ENCODE results near the gene NXPE2.

DNA sequence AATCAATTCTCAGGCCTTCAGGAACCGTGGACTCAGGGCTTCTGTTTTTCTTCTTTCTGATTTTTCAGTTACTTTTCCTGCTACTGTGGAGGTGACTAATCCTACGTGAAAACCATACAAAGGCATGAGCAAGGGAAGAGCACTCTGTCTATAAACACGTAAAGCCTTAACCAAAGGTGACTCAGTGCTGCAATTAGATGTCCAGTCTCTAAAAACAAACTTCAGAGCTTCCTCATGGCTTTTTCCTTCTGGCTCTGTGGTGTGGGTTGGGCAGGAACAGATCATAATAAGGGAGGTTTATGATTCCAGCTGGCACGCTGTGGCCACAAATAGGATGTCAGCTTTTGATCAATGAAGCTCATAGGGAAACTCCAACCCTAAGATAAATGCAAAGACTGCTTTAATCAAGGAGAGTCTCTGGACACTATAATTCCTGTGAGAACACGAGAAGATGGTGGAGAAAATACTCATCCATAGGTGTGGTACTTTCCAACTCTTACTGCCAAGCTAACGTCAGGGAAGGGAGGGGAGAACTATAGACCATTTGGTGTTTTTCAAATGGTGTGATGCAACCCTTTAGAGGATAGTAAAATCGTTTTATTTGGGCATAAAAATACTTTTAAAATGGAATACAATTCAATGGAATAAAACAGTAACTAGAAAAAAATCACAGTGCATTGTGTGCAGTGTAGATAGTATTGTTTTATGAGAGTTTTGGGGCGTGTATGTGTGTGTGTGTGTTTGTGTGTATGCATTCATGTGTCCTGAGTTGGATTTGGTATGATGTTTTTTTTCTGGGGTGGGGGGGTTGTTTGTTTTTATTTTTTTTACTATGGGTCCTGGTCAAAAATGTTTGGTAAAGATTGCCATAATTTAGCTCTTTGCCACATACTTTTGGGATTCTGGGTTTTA, at the start of gene NXPE2:
- TF ChIP-seq, protein P1, sequence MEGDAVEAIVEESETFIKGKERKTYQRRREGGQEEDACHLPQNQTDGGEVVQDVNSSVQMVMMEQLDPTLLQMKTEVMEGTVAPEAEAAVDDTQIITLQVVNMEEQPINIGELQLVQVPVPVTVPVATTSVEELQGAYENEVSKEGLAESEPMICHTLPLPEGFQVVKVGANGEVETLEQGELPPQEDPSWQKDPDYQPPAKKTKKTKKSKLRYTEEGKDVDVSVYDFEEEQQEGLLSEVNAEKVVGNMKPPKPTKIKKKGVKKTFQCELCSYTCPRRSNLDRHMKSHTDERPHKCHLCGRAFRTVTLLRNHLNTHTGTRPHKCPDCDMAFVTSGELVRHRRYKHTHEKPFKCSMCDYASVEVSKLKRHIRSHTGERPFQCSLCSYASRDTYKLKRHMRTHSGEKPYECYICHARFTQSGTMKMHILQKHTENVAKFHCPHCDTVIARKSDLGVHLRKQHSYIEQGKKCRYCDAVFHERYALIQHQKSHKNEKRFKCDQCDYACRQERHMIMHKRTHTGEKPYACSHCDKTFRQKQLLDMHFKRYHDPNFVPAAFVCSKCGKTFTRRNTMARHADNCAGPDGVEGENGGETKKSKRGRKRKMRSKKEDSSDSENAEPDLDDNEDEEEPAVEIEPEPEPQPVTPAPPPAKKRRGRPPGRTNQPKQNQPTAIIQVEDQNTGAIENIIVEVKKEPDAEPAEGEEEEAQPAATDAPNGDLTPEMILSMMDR (conservative IDR thresholded peaks at IDR 0.05 in 1 of 2, IDR thresholded peaks at IDR 0.05 in 1 of 2; ENCODE audit: extremely low read depth in 1 of 2, insufficient read depth in 1 of 2, low read depth in 1 of 2, low read length in 2 of 2), result no peak
- TF ChIP-seq EZH2 (IDR thresholded peaks at IDR 0.05; ENCODE audit: borderline replicate concordance, low read length), result no peak

Measured in mammary epithelial cell (primary cell).